Naive thymus-derived CD4-positive, alpha-beta T cell (primary cell): ENCODE results near the gene GABPB1. TPM values are rescaled to one million over a fixed set of nuclear protein-coding genes. Genes with fewer than 3 reads are reported as not detected.

ENCODE experiments used
- ATAC-seq: fragments of 150-1000 bp; cut with Tn5 transposase; 2 replicates; pipeline ENCODE4 v1.10.0; 2021; ENCODE audit warnings: mild to moderate bottlenecking, moderate library complexity
- CTCF ChIA-PET: fragments of 350-600 bp; sonication (Branson Sonifier 250); formaldehyde crosslinking; loops from one replicate; lab custom pipeline; 2021; ENCODE audit warnings: antibody characterized with exemption; lab: Charles Lee
- POLR2A ChIA-PET: fragments of 350-600 bp; sonication (Branson Sonifier 250); formaldehyde crosslinking; loops from one replicate; lab custom pipeline; 2021; ENCODE audit warnings: antibody characterized with exemption, inconsistent platforms; lab: Charles Lee
- DNase-seq, 9 donors: peaks; one replicate each; pipeline versions ENCODE4 v3.0.0 to v3.0.0-alpha.2; 2020 to 2022; ENCODE audit warnings: mixed read lengths in 1 of 9
- H3K27ac ChIP-seq: one replicate; pipeline ENCODE4 v1.7.0; 2013; ENCODE audit warnings: mild to moderate bottlenecking, low read depth, low read length, moderate library complexity
- H3K27me3 ChIP-seq, 2 donors: one replicate each; pipeline ENCODE4 v1.7.0; 2013; ENCODE audit warnings: low read length in 2 of 2, mild to moderate bottlenecking in 2 of 2, moderate library complexity in 2 of 2; ENCODE audit not compliant: control insufficient read depth in 2 of 2, insufficient read depth in 2 of 2
- H3K36me3 ChIP-seq, 3 experiments: 1 replicate in 2 of 3; 2 replicates in 1 of 3; pipeline ENCODE4 v1.7.0; 2013; ENCODE audit warnings: low read length in 3 of 3, mild to moderate bottlenecking in 3 of 3, moderate library complexity in 1 of 3; ENCODE audit not compliant: insufficient read depth in 3 of 3, control insufficient read depth in 2 of 3
- H3K4me1 ChIP-seq, 2 donors: one replicate each; pipeline ENCODE4 v1.7.0; 2013; ENCODE audit warnings: low read length in 2 of 2, mild to moderate bottlenecking in 2 of 2, moderate library complexity in 1 of 2; ENCODE audit not compliant: control insufficient read depth in 2 of 2, insufficient read depth in 2 of 2
- H3K4me3 ChIP-seq: 2 replicates; pipeline ENCODE4 v1.7.0; 2013; ENCODE audit warnings: mild to moderate bottlenecking, low read length
- H3K9me3 ChIP-seq, 3 experiments: 1 replicate in 2 of 3; 2 replicates in 1 of 3; pipeline ENCODE4 v1.7.0; 2013; ENCODE audit warnings: low read length in 3 of 3; ENCODE audit not compliant: control insufficient read depth in 2 of 3
- H3K27ac Mint-ChIP-seq, 9 donors: one replicate each; pipeline ENCODE4 v1.8.0; 2020 to 2022; ENCODE audit warnings: mixed read lengths in 9 of 9, mild to moderate bottlenecking in 8 of 9, moderate library complexity in 5 of 9, inconsistent platforms in 2 of 9
- H3K27me3 Mint-ChIP-seq, 5 donors: one replicate each; pipeline ENCODE4 v1.8.0; 2021 to 2022; ENCODE audit warnings: mixed read lengths in 5 of 5, mild to moderate bottlenecking in 1 of 5
- H3K36me3 Mint-ChIP-seq, 5 donors: one replicate each; pipeline ENCODE4 v1.8.0; 2020 to 2022; ENCODE audit warnings: mixed read lengths in 5 of 5, mild to moderate bottlenecking in 3 of 5, inconsistent platforms in 1 of 5
- H3K4me1 Mint-ChIP-seq, 7 donors: one replicate each; pipeline ENCODE4 v1.8.0; 2020 to 2022; ENCODE audit warnings: mixed read lengths in 7 of 7, mild to moderate bottlenecking in 3 of 7, inconsistent platforms in 1 of 7
- H3K4me3 Mint-ChIP-seq, 10 donors: one replicate each; pipeline ENCODE4 v1.8.0; 2020 to 2022; ENCODE audit warnings: mild to moderate bottlenecking in 10 of 10, mixed read lengths in 10 of 10, moderate library complexity in 6 of 10, inconsistent platforms in 2 of 10
- H3K9me3 Mint-ChIP-seq, 11 donors: one replicate each; pipeline ENCODE4 v1.8.0; 2020 to 2022; ENCODE audit warnings: mixed read lengths in 11 of 11, mild to moderate bottlenecking in 4 of 11, inconsistent platforms in 1 of 11, moderate library complexity in 1 of 11
- intact Hi-C, 2 donors: fragments of 100-400 bp; cut with micrococcal nuclease; formaldehyde crosslinking; loops; one replicate each; pipeline ENCODE4 v1.15.1; 2023
- polyA plus RNA-seq, 2 donors: library from polyadenylated mRNA; unstranded; fragments of 300-500 nt; fragmentation: Illumina TruSeq; gene quantifications; one replicate each; pipeline ENCODE4 v1.2.3, GENCODE V29; 2021
- total RNA-seq, 6 experiments: library from RNA in 5 of 6; stranded (reverse) in 5 of 6; gene quantifications; 1 replicate in 5 of 6; 2 replicates in 1 of 6; pipeline ENCODE4 v1.2.3 and lab custom pipeline; 2021 to 2026

GABPB1 gene
- total and polyA plus RNA-seq, 7 experiments from 2014 or later = 14.7 to 42.7 (median 20.1) TPM

DNA sequence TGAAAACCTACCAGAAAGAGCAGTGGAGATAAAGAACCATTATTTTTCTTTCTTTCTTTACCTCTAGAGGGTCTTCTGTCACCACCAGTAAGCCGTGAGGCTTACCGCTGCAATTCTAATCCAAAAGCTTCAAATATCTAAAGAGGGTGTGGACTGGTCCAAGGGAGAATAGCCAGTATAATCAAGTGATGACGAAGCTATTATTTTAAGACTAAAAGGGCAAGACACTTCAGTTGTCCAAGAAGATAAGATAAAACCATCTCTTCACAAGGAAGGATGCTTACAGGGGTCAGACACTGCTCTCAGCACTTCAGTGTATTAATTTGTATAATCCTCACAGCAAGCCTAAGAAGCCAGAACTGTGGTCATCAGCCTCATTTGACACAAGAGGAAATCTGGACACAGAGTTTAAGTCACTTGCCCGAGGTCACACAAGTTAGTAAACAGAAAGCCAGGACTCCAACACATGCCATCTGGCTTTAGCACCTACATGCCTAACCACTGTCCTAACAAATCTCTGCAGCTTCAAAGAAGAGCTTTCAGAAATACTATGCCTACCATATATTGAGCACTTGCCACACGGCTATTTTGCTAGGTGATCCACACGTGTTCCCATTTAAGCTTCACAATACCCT, 104.1 kb downstream of the GABPB1 start:
- Histone ChIP-seq H3K36me3 (no peaks in the 10 kb centered on the region), H3K27ac (no peak overlapping the region), H3K4me3 (no peak overlapping the region), H3K9me3 (no peaks in the 10 kb centered on the region), H3K27me3 (no peaks in the 10 kb centered on the region), H3K4me1 (peaks cover 8 to 12% of the 10 kb centered on the region in 2 donors)
- intact Hi-C loops = no loop called here
- CTCF ChIA-PET = no interaction called here
- DNase-seq (no peak), ATAC-seq (no peak)
- H3K4me1 Mint-ChIP-seq = peaks cover 7 to 69% (median 22%) of the 10 kb centered on the region in 7 donors
- H3K27ac Mint-ChIP-seq = no peak overlapping the region
- no peak overlapping the region for H3K4me3 Mint-ChIP-seq
- H3K36me3 Mint-ChIP-seq = peaks cover 0 to 6% (median 0%) of the 10 kb centered on the region in 5 donors
- H3K27me3 Mint-ChIP-seq = peaks cover 0 to 5% (median 0%) of the 10 kb centered on the region in 5 donors
- POLR2A ChIA-PET = interaction anchor here (0.6 kb wide), 1 partner anchor 103 kb away, joined by 3 read pairs; no protein-coding TSS in a partner anchor
- no peaks in the 10 kb centered on the region for H3K9me3 Mint-ChIP-seq

GRCh38 chr15:50249704-50250103, 105.3 kb downstream of the GABPB1 start:
- peaks cover 7 to 67% (median 22%) of the 10 kb centered on the region in 7 donors for H3K4me1 Mint-ChIP-seq
- no peaks in the 10 kb centered on the region for H3K36me3 ChIP-seq
- H3K9me3 Mint-ChIP-seq = no peaks in the 10 kb centered on the region
- intact Hi-C loops = loop anchor here (2.0 to 5.0 kb wide), 5 partner anchors 67 to 173 kb away; partner anchors contain the start of genes SLC27A2 (in 1 of the 2) and USP8 (in 1 of the 2)
- H3K9me3 ChIP-seq = no peaks in the 10 kb centered on the region
- H3K4me3 ChIP-seq = no peak overlapping the region
- ATAC-seq (no peak), DNase-seq (no peak)
- no peaks in the 10 kb centered on the region for H3K27me3 ChIP-seq
- peaks cover 8 to 12% of the 10 kb centered on the region in 2 donors for H3K4me1 ChIP-seq
- H3K27ac ChIP-seq = no peak overlapping the region
- H3K27ac Mint-ChIP-seq = peak overlapping the region in 3 of 9 donors; percentile 89 to 99 (median 93)
- CTCF ChIA-PET = no interaction called here
- H3K36me3 Mint-ChIP-seq = peaks cover 0 to 3% (median 0%) of the 10 kb centered on the region in 5 donors
- H3K27me3 Mint-ChIP-seq = peaks cover 0 to 5% (median 0%) of the 10 kb centered on the region in 5 donors
- H3K4me3 Mint-ChIP-seq = no peak overlapping the region
- POLR2A ChIA-PET = no interaction called here

GRCh38 chr15:50248994-50249582, 105.9 kb downstream of the GABPB1 start:
- POLR2A ChIA-PET = no interaction called here
- no peak overlapping the region for H3K27ac ChIP-seq
- no peaks in the 10 kb centered on the region for H3K27me3 ChIP-seq
- no peaks in the 10 kb centered on the region for H3K9me3 ChIP-seq
- ATAC-seq = no peak
- H3K4me1 ChIP-seq = peaks cover 8 to 12% of the 10 kb centered on the region in 2 donors
- no peaks in the 10 kb centered on the region for H3K36me3 ChIP-seq
- H3K4me3 Mint-ChIP-seq = peak overlapping the region in 4 of 10 donors; percentile 68 to 88 (median 86)
- no peaks in the 10 kb centered on the region for H3K9me3 Mint-ChIP-seq
- CTCF ChIA-PET = no interaction called here
- peak overlapping the region in 7 of 9 donors; percentile 29 to 99 (median 90) for H3K27ac Mint-ChIP-seq
- H3K36me3 Mint-ChIP-seq = peaks cover 0 to 3% (median 0%) of the 10 kb centered on the region in 5 donors
- H3K4me3 ChIP-seq = no peak overlapping the region
- peaks cover 7 to 67% (median 22%) of the 10 kb centered on the region in 7 donors for H3K4me1 Mint-ChIP-seq
- no peak for DNase-seq
- H3K27me3 Mint-ChIP-seq = peaks cover 0 to 5% (median 0%) of the 10 kb centered on the region in 5 donors
- intact Hi-C loops = loop anchor here (2.0 to 5.0 kb wide), 5 partner anchors 67 to 173 kb away; partner anchors contain the start of genes SLC27A2 (in 1 of the 2) and USP8 (in 1 of the 2)

- ChIA-PET POLR2A (interaction anchor here (1.0 to 1.2 kb wide), 2 partner anchors 103 to 106 kb away, joined by 3 read pairs; partner anchors contain the start of gene GABPB1), CTCF (no interaction called here)
- Mint-ChIP-seq H3K4me3 (peak overlapping the region; percentile 55 to 88 (median 84)), H3K4me1 (peaks cover 7 to 65% (median 22%) of the 10 kb centered on the region in 7 donors), H3K27me3 (peaks cover 0 to 5% (median 0%) of the 10 kb centered on the region in 5 donors), H3K27ac (peak overlapping the region; percentile 89 to 99 (median 94)), H3K36me3 (peaks cover 0 to 3% (median 0%) of the 10 kb centered on the region in 5 donors), H3K9me3 (no peaks in the 10 kb centered on the region)
- intact Hi-C loops = loop anchor here (1.0 to 5.0 kb wide), 6 partner anchors 14 to 174 kb away; partner anchors contain the start of genes SLC27A2 (in 1 of the 2) and USP8 (in 1 of the 2)
- Histone ChIP-seq H3K27ac (peak overlapping the region; percentile 53), H3K9me3 (no peaks in the 10 kb centered on the region), H3K4me3 (peak overlapping the region; percentile 53), H3K4me1 (peaks cover 8 to 12% of the 10 kb centered on the region in 2 donors), H3K36me3 (no peaks in the 10 kb centered on the region), H3K27me3 (no peaks in the 10 kb centered on the region)
- peak in 8 of 9 donors; percentile 18 to 62 (median 53) for DNase-seq
- ATAC-seq = peak; percentile 93
These were observed 107.0 kb downstream of the GABPB1 start for GRCh38 chr15:50247819-50248655.

DNA sequence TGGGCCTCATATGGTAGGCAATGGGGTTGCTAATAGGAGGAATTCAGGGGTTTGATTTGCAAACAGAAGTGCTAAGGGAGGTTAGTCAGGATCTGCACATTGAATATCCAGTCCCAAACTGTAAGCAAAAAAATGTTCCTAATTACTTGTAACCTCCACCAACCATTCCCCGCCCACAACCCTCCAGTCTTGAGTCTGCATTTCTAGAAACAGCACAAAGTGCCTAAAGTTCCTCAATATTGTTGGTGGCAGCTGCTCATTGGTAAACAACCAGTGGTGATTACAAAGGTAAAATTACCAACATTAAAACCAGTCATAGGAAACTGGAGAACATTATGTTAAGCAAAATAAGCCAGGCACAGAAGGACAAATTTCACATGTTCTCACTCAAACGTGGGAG, 108.4 kb downstream of the GABPB1 start:
- no peaks in the 10 kb centered on the region for H3K36me3 ChIP-seq
- H3K4me1 Mint-ChIP-seq = peaks cover 7 to 61% (median 22%) of the 10 kb centered on the region in 7 donors

More for the DNA sequence above, 108.4 kb downstream of the GABPB1 start:
- Mint-ChIP-seq H3K27me3 (peaks cover 0 to 4% (median 0%) of the 10 kb centered on the region in 5 donors), H3K4me3 (peak overlapping the region in 2 of 10 donors; percentile 2 to 26), H3K9me3 (no peaks in the 10 kb centered on the region), H3K36me3 (peaks cover 0 to 3% (median 0%) of the 10 kb centered on the region in 5 donors), H3K27ac (peak overlapping the region in 5 of 9 donors; percentile 21 to 93 (median 52))
- Histone ChIP-seq H3K9me3 (no peaks in the 10 kb centered on the region), H3K27me3 (no peaks in the 10 kb centered on the region), H3K27ac (no peak overlapping the region), H3K4me3 (no peak overlapping the region), H3K4me1 (peaks cover 8 to 12% of the 10 kb centered on the region in 2 donors)
- DNase-seq (no peak), ATAC-seq (no peak)
- POLR2A ChIA-PET = interaction anchor here (1.0 kb wide), 1 partner anchor 108 kb away, joined by 3 read pairs; the partner anchor contains the start of gene GABPB1
- CTCF ChIA-PET = no interaction called here
- intact Hi-C loops = loop anchor here (1.0 to 5.0 kb wide), 5 partner anchors 16 to 176 kb away; partner anchors contain the start of genes SLC27A2 (in 1 of the 2) and USP8 (in 1 of the 2)
